SU-DHL-6 (cell line): ENCODE data around the gene WBP4.

Source experiments
- H2AFZ ChIP-seq: fragments of 200-600 bp; sonication (generic); 2 replicates; pipeline ENCODE4 v1.6.1; 2014; ENCODE audit warnings: low read depth, mild to moderate bottlenecking, moderate library complexity, mixed read lengths, antibody characterized with exemption, low read length; ENCODE audit not compliant: severe bottlenecking
- H3F3A ChIP-seq: fragments of 200-600 bp; shearing (Covaris generic); 2 replicates; pipeline ENCODE4 v1.6.0; 2016; ENCODE audit warnings: antibody characterized with exemption, mild to moderate bottlenecking; ENCODE audit not compliant: insufficient read depth
- H3K27ac ChIP-seq: fragments of 200-600 bp; sonication (generic); 2 replicates; pipeline ENCODE4 v1.5.1; 2016; ENCODE audit warnings: low read depth, mild to moderate bottlenecking, low read length, moderate library complexity, mixed read lengths
- H3K27me3 ChIP-seq: fragments of 200-600 bp; sonication (generic), shearing (Covaris generic); 2 replicates; pipeline ENCODE4 v1.6.0; 2014; ENCODE audit warnings: mild to moderate bottlenecking, low read length
- H3K36me3 ChIP-seq: fragments of 200-600 bp; sonication (generic); 2 replicates; pipeline ENCODE4 v1.6.1; 2014; ENCODE audit warnings: mild to moderate bottlenecking, low read length, mixed read lengths
- H3K4me2 ChIP-seq: fragments of 300-600, 200-600 bp; shearing (Covaris generic), sonication (generic); 2 replicates; pipeline ENCODE4 v1.6.0; 2014; ENCODE audit warnings: low read length, low read depth, mild to moderate bottlenecking; ENCODE audit not compliant: poor library complexity, severe bottlenecking
- H3K4me3 ChIP-seq: fragments of 200-600 bp; sonication (generic); 2 replicates; pipeline ENCODE4 v1.5.1; 2014; ENCODE audit warnings: antibody characterized with exemption, low read length, mild to moderate bottlenecking, mixed read lengths; ENCODE audit not compliant: insufficient read depth, poor library complexity, severe bottlenecking
- H3K79me2 ChIP-seq: fragments of 200-600 bp; sonication (generic); 2 replicates; pipeline ENCODE4 v1.6.1; 2014; ENCODE audit warnings: mild to moderate bottlenecking, low read length, moderate library complexity; ENCODE audit not compliant: insufficient read depth
- H3K9ac ChIP-seq: fragments of 200-600 bp; sonication (generic); 2 replicates; pipeline ENCODE4 v1.7.0; 2014; ENCODE audit warnings: mild to moderate bottlenecking, low read length
- H3K9me2 ChIP-seq: fragments of 200-600 bp; sonication (generic); replicated peaks from 2 replicates; pipeline ENCODE4 v1.6.1; 2014; ENCODE audit warnings: low read length; ENCODE audit not compliant: insufficient read depth
- H3K9me3 ChIP-seq: fragments of 200-600 bp; sonication (generic); 2 replicates; pipeline ENCODE4 v1.6.1; 2014; ENCODE audit warnings: low read length, mixed read lengths; ENCODE audit not compliant: insufficient read depth
- H4K20me1 ChIP-seq: fragments of 200-600 bp; sonication (generic); 2 replicates; pipeline ENCODE4 v1.6.1; 2014; ENCODE audit warnings: low read depth, mild to moderate bottlenecking, antibody characterized with exemption, low read length, moderate library complexity, mixed read lengths
- EZH2phosphoT487 ChIP-seq: fragments of 200-600 bp; sonication (generic), shearing (Covaris generic); conservative IDR thresholded peaks from 2 replicates; pipeline ENCODE4 v1.6.1; 2018; ENCODE audit warnings: mild to moderate bottlenecking, antibody characterized with exemption, low read length, moderate library complexity, mixed read lengths
- TF ChIP-seq, protein P1 (sequence below): fragments of 200-600 bp; sonication (generic); IDR thresholded peaks from one replicate; pipeline ENCODE4 v1.5.1; 2017; ENCODE audit warnings: antibody characterized with exemption, mild to moderate bottlenecking, low read length, moderate library complexity; ENCODE audit not compliant: insufficient read depth, poor library complexity, severe bottlenecking

The WBP4 gene

DNA sequence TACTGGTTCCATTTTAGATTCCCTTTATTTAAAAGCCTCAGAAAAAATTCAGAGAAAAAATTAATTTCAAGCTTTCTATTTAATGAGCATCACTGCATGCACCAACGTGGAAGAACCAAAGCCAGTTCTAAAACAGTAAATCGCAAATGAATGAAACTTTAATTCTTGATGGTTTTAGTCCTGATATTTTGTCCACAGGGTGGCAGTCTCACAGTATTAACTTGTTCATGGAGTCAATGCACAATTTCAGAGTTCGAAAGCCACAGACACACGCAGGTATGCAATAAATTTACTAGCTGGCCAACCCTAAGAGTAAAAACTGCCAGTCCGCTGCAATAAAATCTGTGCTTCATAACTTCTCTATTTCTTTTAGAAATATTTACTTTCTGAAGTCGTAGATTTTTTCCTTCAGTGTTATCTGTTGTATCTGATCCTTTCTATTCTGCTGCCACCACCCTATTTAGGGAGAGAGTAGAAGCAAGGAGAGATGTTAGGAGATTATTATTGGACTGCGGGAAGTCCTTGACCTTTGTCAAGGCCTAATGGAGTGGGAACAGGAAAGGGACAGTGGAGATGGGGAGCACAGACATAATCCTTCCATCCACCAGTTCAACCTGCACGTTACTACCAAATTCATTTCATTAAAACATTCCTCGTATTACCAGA lies 7.0 kb upstream of the WBP4 start:
- H3K9ac ChIP-seq = peak overlapping the region; percentile 31
- H2AFZ ChIP-seq = no peak overlapping the region
- peak overlapping the region; percentile 31 for H3K4me3 ChIP-seq
- no peaks in the 10 kb centered on the region for H4K20me1 ChIP-seq
- H3K4me2 ChIP-seq = peak overlapping the region; percentile 96
- H3K36me3 ChIP-seq = 0 out of 2 replicates have a peak, but pooled peaks cover 6% of the 10 kb centered on the region
- peaks cover 100% of the 10 kb centered on the region for H3K79me2 ChIP-seq
- H3K9me2 ChIP-seq = no peaks in the 10 kb centered on the region
- H3F3A ChIP-seq = peaks cover 16% of the 10 kb centered on the region
- H3K27me3 ChIP-seq = no peaks in the 10 kb centered on the region
- TF ChIP-seq EZH2phosphoT487 = no peak
- TF ChIP-seq, protein P1, sequence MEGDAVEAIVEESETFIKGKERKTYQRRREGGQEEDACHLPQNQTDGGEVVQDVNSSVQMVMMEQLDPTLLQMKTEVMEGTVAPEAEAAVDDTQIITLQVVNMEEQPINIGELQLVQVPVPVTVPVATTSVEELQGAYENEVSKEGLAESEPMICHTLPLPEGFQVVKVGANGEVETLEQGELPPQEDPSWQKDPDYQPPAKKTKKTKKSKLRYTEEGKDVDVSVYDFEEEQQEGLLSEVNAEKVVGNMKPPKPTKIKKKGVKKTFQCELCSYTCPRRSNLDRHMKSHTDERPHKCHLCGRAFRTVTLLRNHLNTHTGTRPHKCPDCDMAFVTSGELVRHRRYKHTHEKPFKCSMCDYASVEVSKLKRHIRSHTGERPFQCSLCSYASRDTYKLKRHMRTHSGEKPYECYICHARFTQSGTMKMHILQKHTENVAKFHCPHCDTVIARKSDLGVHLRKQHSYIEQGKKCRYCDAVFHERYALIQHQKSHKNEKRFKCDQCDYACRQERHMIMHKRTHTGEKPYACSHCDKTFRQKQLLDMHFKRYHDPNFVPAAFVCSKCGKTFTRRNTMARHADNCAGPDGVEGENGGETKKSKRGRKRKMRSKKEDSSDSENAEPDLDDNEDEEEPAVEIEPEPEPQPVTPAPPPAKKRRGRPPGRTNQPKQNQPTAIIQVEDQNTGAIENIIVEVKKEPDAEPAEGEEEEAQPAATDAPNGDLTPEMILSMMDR = peak; percentile 53
- no peaks in the 10 kb centered on the region for H3K9me3 ChIP-seq
- peak overlapping the region; percentile 95 for H3K27ac ChIP-seq

DNA sequence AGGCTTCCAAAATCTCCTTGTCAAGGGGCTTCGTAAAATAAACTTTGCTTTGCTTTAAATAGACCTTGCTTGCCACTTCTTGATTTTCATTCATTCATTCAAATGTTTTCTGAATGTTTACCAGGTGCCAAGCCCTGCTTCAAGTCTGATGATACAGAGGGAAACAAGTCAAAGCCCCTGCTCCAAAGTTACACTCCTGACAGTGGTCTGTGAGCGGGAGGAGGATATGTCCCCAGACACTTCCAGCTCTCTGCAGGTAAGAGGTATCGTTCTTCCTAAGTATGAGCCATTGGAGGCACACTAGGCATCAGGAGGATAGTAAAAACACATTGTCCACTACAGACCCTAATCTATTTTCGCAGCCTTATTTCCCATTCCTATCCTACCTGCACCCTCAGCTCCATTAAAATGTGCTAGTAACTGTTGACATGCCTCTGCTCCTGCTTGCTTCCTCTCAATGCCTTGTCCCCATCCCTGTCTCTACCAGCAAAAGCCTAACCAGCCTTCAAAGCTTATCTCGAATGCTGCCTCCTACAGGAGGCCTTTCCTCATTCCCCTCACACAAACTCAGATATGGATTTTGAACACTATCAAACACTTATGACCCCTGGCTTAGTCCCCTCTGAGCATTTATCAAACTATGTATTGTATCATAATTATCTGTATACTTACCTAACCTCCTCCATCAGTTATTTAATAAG lies 6.2 kb upstream of the WBP4 start:
- peak overlapping the region; percentile 31 for H3K9ac ChIP-seq
- peaks cover 22% of the 10 kb centered on the region for H3F3A ChIP-seq
- H3K4me2 ChIP-seq = peak overlapping the region; percentile 96
- H3K4me3 ChIP-seq = peak overlapping the region; percentile 31
- peak overlapping the region; percentile 95 for H3K27ac ChIP-seq
- no peaks in the 10 kb centered on the region for H3K27me3 ChIP-seq
- H3K79me2 ChIP-seq = peaks cover 100% of the 10 kb centered on the region
- TF ChIP-seq EZH2phosphoT487 = no peak
- TF ChIP-seq, protein P1 = peak; percentile 65
- H4K20me1 ChIP-seq = no peaks in the 10 kb centered on the region
- H3K9me3 ChIP-seq = no peaks in the 10 kb centered on the region
- 0 out of 2 replicates have a peak, but pooled peaks cover 5% of the 10 kb centered on the region for H3K36me3 ChIP-seq
- no peak overlapping the region for H2AFZ ChIP-seq
- H3K9me2 ChIP-seq = no peaks in the 10 kb centered on the region

GRCh38 chr13:41056194-41056593 lies 5.1 kb upstream of the WBP4 start:
- Histone ChIP-seq H3K9me3 (no peaks in the 10 kb centered on the region), H3K27ac (peak overlapping the region; percentile 95), H2AFZ (no peak overlapping the region), H3F3A (peaks cover 26% of the 10 kb centered on the region), H3K36me3 (0 out of 2 replicates have a peak, but pooled peaks cover 3% of the 10 kb centered on the region), H4K20me1 (no peaks in the 10 kb centered on the region), H3K4me3 (no peak overlapping the region), H3K79me2 (peaks cover 99% of the 10 kb centered on the region), H3K4me2 (peak overlapping the region; percentile 96), H3K9me2 (no peaks in the 10 kb centered on the region), H3K9ac (0 out of 2 replicates have a peak overlapping the region, but pooled peaks have one; percentile 91), H3K27me3 (no peaks in the 10 kb centered on the region)
- TF ChIP-seq EZH2phosphoT487 = no peak
- TF ChIP-seq, protein P1 = no peak
